ENCODE measurements around the gene KDM1B.
A peak's percentile ranks its signal among the peaks of the same experiment; 100 is the strongest.

Gene KDM1B

GRCh38 chr6:18155150-18155863 lies at the start of gene KDM1B:
TSS of gene KDM1B (plus strand) at chr6:18155422. CDS start at chr6:18159896, 4,474 bp downstream.
- Mint-ChIP-seq H3K27ac (peak within 1 kb of the TSS; percentile 99), H3K4me1 (ENCODE audit: low read depth) (peaks cover 40% of the 10 kb centered on the region), H3K36me3 (ENCODE audit: low read depth) (peaks cover 57% of the 10 kb centered on the region), H3K9me3 (no peaks in the 10 kb centered on the region), H3K4me3 (peak within 1 kb of the TSS; percentile 99), H3K27me3 (no peaks in the 10 kb centered on the region)
- intact Hi-C loops (cut with micrococcal nuclease) = loop anchor here (5.0 to 10.0 kb wide), 3 partner anchors 107 to 451 kb away; partner anchors contain the start of genes DEK and NUP153

GRCh38 chr6:18107061-18107460 lies 48.2 kb upstream of the KDM1B start:
- Mint-ChIP-seq H3K4me1 (ENCODE audit: low read depth) (no peaks in the 10 kb centered on the region), H3K4me3 (no peak overlapping the region), H3K27me3 (peaks cover 3% of the 10 kb centered on the region), H3K36me3 (ENCODE audit: low read depth) (no peaks in the 10 kb centered on the region), H3K9me3 (peaks cover 23% of the 10 kb centered on the region), H3K27ac (no peak overlapping the region)
- intact Hi-C loops (cut with micrococcal nuclease) = no loop called here

GRCh38 chr6:18110162-18110561 lies 45.1 kb upstream of the KDM1B start:
- no peak overlapping the region for H3K27ac Mint-ChIP-seq
- no peak overlapping the region for H3K4me3 Mint-ChIP-seq
- peaks cover 23% of the 10 kb centered on the region for H3K9me3 Mint-ChIP-seq
- intact Hi-C loops (cut with micrococcal nuclease) = no loop called here
- H3K27me3 Mint-ChIP-seq = no peaks in the 10 kb centered on the region
- H3K36me3 Mint-ChIP-seq (ENCODE audit: low read depth) = no peaks in the 10 kb centered on the region
- no peaks in the 10 kb centered on the region for H3K4me1 Mint-ChIP-seq (ENCODE audit: low read depth)

- H3K4me1 Mint-ChIP-seq (ENCODE audit: low read depth) = no peaks in the 10 kb centered on the region
- H3K4me3 Mint-ChIP-seq = no peak overlapping the region
- no peaks in the 10 kb centered on the region for H3K27me3 Mint-ChIP-seq
- intact Hi-C loops (cut with micrococcal nuclease) = no loop called here
- H3K36me3 Mint-ChIP-seq (ENCODE audit: low read depth) = no peaks in the 10 kb centered on the region
- no peak overlapping the region for H3K27ac Mint-ChIP-seq
- H3K9me3 Mint-ChIP-seq = no peaks in the 10 kb centered on the region
Observed at GRCh38 chr6:18115356-18115755, 39.9 kb upstream of the KDM1B start.

GRCh38 chr6:18117136-18117535 lies 38.1 kb upstream of the KDM1B start:
- no peaks in the 10 kb centered on the region for H3K27me3 Mint-ChIP-seq
- H3K9me3 Mint-ChIP-seq = no peaks in the 10 kb centered on the region
- no peak overlapping the region for H3K27ac Mint-ChIP-seq
- peaks cover 6% of the 10 kb centered on the region for H3K4me1 Mint-ChIP-seq (ENCODE audit: low read depth)
- no peak overlapping the region for H3K4me3 Mint-ChIP-seq
- intact Hi-C loops (cut with micrococcal nuclease) = no loop called here
- no peaks in the 10 kb centered on the region for H3K36me3 Mint-ChIP-seq (ENCODE audit: low read depth)

GRCh38 chr6:18118330-18118729 lies 36.9 kb upstream of the KDM1B start:
- intact Hi-C loops (cut with micrococcal nuclease) = no loop called here
- peaks cover 15% of the 10 kb centered on the region for H3K4me1 Mint-ChIP-seq (ENCODE audit: low read depth)
- H3K9me3 Mint-ChIP-seq = no peaks in the 10 kb centered on the region
- H3K4me3 Mint-ChIP-seq = no peak overlapping the region
- H3K36me3 Mint-ChIP-seq (ENCODE audit: low read depth) = no peaks in the 10 kb centered on the region
- no peak overlapping the region for H3K27ac Mint-ChIP-seq
- no peaks in the 10 kb centered on the region for H3K27me3 Mint-ChIP-seq

- intact Hi-C loops (cut with micrococcal nuclease) = no loop called here
- H3K36me3 Mint-ChIP-seq (ENCODE audit: low read depth) = no peaks in the 10 kb centered on the region
- H3K9me3 Mint-ChIP-seq = no peaks in the 10 kb centered on the region
- H3K4me3 Mint-ChIP-seq = no peak overlapping the region
- peaks cover 15% of the 10 kb centered on the region for H3K4me1 Mint-ChIP-seq (ENCODE audit: low read depth)
- H3K27ac Mint-ChIP-seq = no peak overlapping the region
- H3K27me3 Mint-ChIP-seq = no peaks in the 10 kb centered on the region
Observed at GRCh38 chr6:18119236-18119635, 36.0 kb upstream of the KDM1B start.

GRCh38 chr6:18121580-18122127 lies 33.6 kb upstream of the KDM1B start:
- H3K4me3 Mint-ChIP-seq = peak overlapping the region; percentile 72
- peaks cover 15% of the 10 kb centered on the region for H3K4me1 Mint-ChIP-seq (ENCODE audit: low read depth)
- peak overlapping the region; percentile 84 for H3K27ac Mint-ChIP-seq
- H3K36me3 Mint-ChIP-seq (ENCODE audit: low read depth) = no peaks in the 10 kb centered on the region
- no peaks in the 10 kb centered on the region for H3K9me3 Mint-ChIP-seq
- intact Hi-C loops (cut with micrococcal nuclease) = loop anchor here (1.0 to 10.0 kb wide), 4 partner anchors 134 to 967 kb away; partner anchors contain the start of gene KIF13A
- no peaks in the 10 kb centered on the region for H3K27me3 Mint-ChIP-seq

- no peaks in the 10 kb centered on the region for H3K9me3 Mint-ChIP-seq
- H3K36me3 Mint-ChIP-seq (ENCODE audit: low read depth) = no peaks in the 10 kb centered on the region
- intact Hi-C loops (cut with micrococcal nuclease) = loop anchor here (1.0 to 10.0 kb wide), 4 partner anchors 135 to 968 kb away; partner anchors contain the start of gene KIF13A
- H3K27me3 Mint-ChIP-seq = no peaks in the 10 kb centered on the region
- peak within 1 kb of the TSS; percentile 84 for H3K27ac Mint-ChIP-seq
- H3K4me3 Mint-ChIP-seq = peak within 1 kb of the TSS; percentile 72
- H3K4me1 Mint-ChIP-seq (ENCODE audit: low read depth) = peaks cover 15% of the 10 kb centered on the region
Observed at GRCh38 chr6:18122128-18123093, 32.8 kb upstream of the KDM1B start, which contains the start of gene NHLRC1. TSS of gene NHLRC1 (minus strand) at chr6:18122677. CDS start at chr6:18122606, 71 bp downstream.

GRCh38 chr6:18126121-18126520 lies 29.1 kb upstream of the KDM1B start:
- Mint-ChIP-seq H3K27me3 (no peaks in the 10 kb centered on the region), H3K27ac (no peak overlapping the region), H3K4me1 (ENCODE audit: low read depth) (peaks cover 15% of the 10 kb centered on the region), H3K36me3 (ENCODE audit: low read depth) (peaks cover 20% of the 10 kb centered on the region), H3K4me3 (no peak overlapping the region), H3K9me3 (no peaks in the 10 kb centered on the region)
- intact Hi-C loops (cut with micrococcal nuclease) = loop anchor here (10.0 kb wide), 1 partner anchor 971 kb away; no protein-coding TSS in a partner anchor

- Mint-ChIP-seq H3K36me3 (ENCODE audit: low read depth) (peaks cover 82% of the 10 kb centered on the region), H3K4me1 (ENCODE audit: low read depth) (no peaks in the 10 kb centered on the region), H3K27ac (no peak overlapping the region), H3K4me3 (no peak overlapping the region), H3K9me3 (no peaks in the 10 kb centered on the region), H3K27me3 (no peaks in the 10 kb centered on the region)
- intact Hi-C loops (cut with micrococcal nuclease) = no loop called here
Observed at GRCh38 chr6:18132346-18132745, 22.9 kb upstream of the KDM1B start.

GRCh38 chr6:18135171-18135570 lies 20.1 kb upstream of the KDM1B start:
- Mint-ChIP-seq H3K9me3 (no peaks in the 10 kb centered on the region), H3K27ac (no peak overlapping the region), H3K36me3 (ENCODE audit: low read depth) (peaks cover 98% of the 10 kb centered on the region), H3K4me3 (no peak overlapping the region), H3K4me1 (ENCODE audit: low read depth) (no peaks in the 10 kb centered on the region), H3K27me3 (no peaks in the 10 kb centered on the region)
- intact Hi-C loops (cut with micrococcal nuclease) = no loop called here

- Mint-ChIP-seq H3K36me3 (ENCODE audit: low read depth) (peaks cover 100% of the 10 kb centered on the region), H3K4me3 (no peak overlapping the region), H3K27ac (no peak overlapping the region), H3K9me3 (no peaks in the 10 kb centered on the region), H3K27me3 (no peaks in the 10 kb centered on the region), H3K4me1 (ENCODE audit: low read depth) (no peaks in the 10 kb centered on the region)
- intact Hi-C loops (cut with micrococcal nuclease) = no loop called here
Observed at GRCh38 chr6:18136260-18136659, 19.0 kb upstream of the KDM1B start.

- Mint-ChIP-seq H3K27ac (no peak overlapping the region), H3K36me3 (ENCODE audit: low read depth) (peaks cover 95% of the 10 kb centered on the region), H3K9me3 (no peaks in the 10 kb centered on the region), H3K4me1 (ENCODE audit: low read depth) (no peaks in the 10 kb centered on the region), H3K4me3 (no peak overlapping the region), H3K27me3 (no peaks in the 10 kb centered on the region)
- intact Hi-C loops (cut with micrococcal nuclease) = no loop called here
Observed at GRCh38 chr6:18138906-18139305, 16.3 kb upstream of the KDM1B start.

Measured in dendritic cell treated with granulocyte-macrophage colony-stimulating factor and Interleukin-4, amounts not matched to agents 40 ng/mL and 50 ng/mL, for 4 days (primary cell).